Motor neuron (in vitro differentiated cells): Measurements from ENCODE around the gene PCDHA10. TPM values are rescaled to one million over a fixed set of nuclear protein-coding genes. Genes with fewer than 3 reads are reported as not detected.

Experiments
- ATAC-seq, 8 experiments: fragments of 200-7000 bp; cut with Tn5 transposase; replicated peaks in 6 of 8; 2 replicates each; pipeline ENCODE4 v1.8.0; 2021; ENCODE audit warnings: mild to moderate bottlenecking in 8 of 8, moderate library complexity in 8 of 8
- H3K27ac ChIP-seq, 2 donors: fragments of 250-450 bp; sonication (Bioruptor Pico); 2 replicates each; pipeline ENCODE4 v1.9.0; 2021; ENCODE audit warnings: antibody characterized with exemption in 2 of 2, mild to moderate bottlenecking in 2 of 2, moderate library complexity in 1 of 2
- H3K4me1 ChIP-seq, 2 donors: fragments of 250-450 bp; sonication (Bioruptor Pico); replicated peaks in 1 of 2; 2 replicates each; pipeline ENCODE4 v1.6.1; 2021; ENCODE audit warnings: antibody characterized with exemption in 2 of 2, mild to moderate bottlenecking in 2 of 2, moderate library complexity in 1 of 2
- H3K4me3 ChIP-seq, 5 donors: fragments of 250-450 bp; sonication (Bioruptor Pico); 2 replicates each; pipeline ENCODE4 v1.9.0; 2021; ENCODE audit warnings: antibody characterized with exemption in 5 of 5, mild to moderate bottlenecking in 5 of 5, moderate library complexity in 4 of 5
- WGBS, 10 experiments: fragments of 450-650 bp; shearing (Covaris generic); methylation state at CpG; one replicate each; pipeline ENCODE4 v1.0.0; 2022; 5-methylcytosine and 5-hydroxymethylcytosine counted together
- in situ Hi-C, 9 experiments: fragments of 400-800 bp; cut with MboI; loops; one replicate each; pipeline ENCODE4 v1.15.0; 2021; ENCODE audit warnings: low sequenced_read_pairs in 9 of 9, low pct_unique_long_range_greater_than_20kb in 2 of 9; ENCODE audit not compliant: unreplicated experiment in 9 of 9
- total RNA-seq, 8 experiments: library from RNA; unstranded; fragments of 300-600 nt; gene quantifications; 2 replicates each; pipeline versions ENCODE4 v1.2.3 to v1.2.4, GENCODE V29; 2022

PCDHA10 gene
- total RNA-seq, 8 experiments from 2014 or later: 0.10 to 8.1 (median 2.0) TPM

GRCh38 chr5:140881889-140882590 is 26.3 kb downstream of the PCDHA10 start, which contains the start of gene PCDHA13:
PCDHA13 (plus strand) TSS chr5:140882124; CDS start chr5:140882269, 145 bp downstream.
- Histone ChIP-seq H3K4me1 (no peaks in the 10 kb centered on the region), H3K27ac (peak within 1 kb of the TSS in 1 of 2 donors; percentile 62), H3K4me3 (peak within 1 kb of the TSS in 3 of 5 donors; percentile 29 to 59 (median 49))
- WGBS, 10 experiments: 2 to 93% (median 60%) methylated on average over 1 to 18 of the region's 35 CpGs; no CpG with 5 or more reads in 1 of the 10 experiments
- in situ Hi-C loops: loop anchor here in 1 of 9 experiments (25.0 kb wide), 1 partner anchor 155 kb away; no protein-coding TSS in a partner anchor
- peak in 4 of 8 experiments; percentile 25 to 82 (median 54) for ATAC-seq

DNA sequence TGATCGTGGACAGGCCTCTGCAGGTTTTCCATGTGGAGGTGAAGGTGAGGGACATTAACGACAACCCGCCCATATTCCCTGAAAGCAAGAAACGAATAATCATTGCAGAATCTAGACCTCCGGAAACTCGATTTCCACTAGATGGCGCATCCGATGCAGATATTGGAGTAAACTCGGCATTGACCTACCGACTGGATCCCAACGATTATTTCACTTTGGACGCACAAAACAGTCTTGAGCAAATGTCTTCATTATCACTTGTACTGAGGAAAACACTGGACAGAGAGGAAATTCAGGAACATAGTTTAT is 26.8 kb downstream of the PCDHA10 start:
- WGBS, 10 experiments: 3 to 80% (median 38%) methylated on average over 1 to 9 of the region's 12 CpGs; no CpG with 5 or more reads in 3 of the 10 experiments
- in situ Hi-C loops: loop anchor here in 1 of 9 experiments (25.0 kb wide), 1 partner anchor 155 kb away; no protein-coding TSS in a partner anchor
- H3K27ac ChIP-seq: peak overlapping the region in 1 of 2 donors; percentile 62
- peak in 3 of 8 experiments; percentile 59 to 69 (median 66) for ATAC-seq
- peak overlapping the region in 3 of 5 donors; percentile 29 to 59 (median 49) for H3K4me3 ChIP-seq
- H3K4me1 ChIP-seq: no peaks in the 10 kb centered on the region

GRCh38 chr5:140883373-140883772 is 27.7 kb downstream of the PCDHA10 start:
- 42 to 100% (median 76%) methylated on average over 2 to 32 of the region's 41 CpGs; no CpG with 5 or more reads in 3 of the 10 experiments for WGBS, 10 experiments

GRCh38 chr5:140883927-140884697 is 28.4 kb downstream of the PCDHA10 start:
- Histone ChIP-seq H3K27ac (no peak overlapping the region), H3K4me1 (no peaks in the 10 kb centered on the region), H3K4me3 (no peak overlapping the region)
- ATAC-seq: no peak
- in situ Hi-C loops: loop anchor here in 1 of 9 experiments (25.0 kb wide), 1 partner anchor 153 kb away; no protein-coding TSS in a partner anchor
- WGBS, 10 experiments: 13 to 100% (median 93%) methylated on average over 2 to 52 of the region's 79 CpGs; no CpG with 5 or more reads in 2 of the 10 experiments

More at GRCh38 chr5:140883373-140883772, 27.7 kb downstream of the PCDHA10 start:
- no peak overlapping the region for H3K27ac ChIP-seq
- no peak overlapping the region for H3K4me3 ChIP-seq
- ATAC-seq: no peak
- in situ Hi-C loops: loop anchor here in 1 of 9 experiments (25.0 kb wide), 1 partner anchor 154 kb away; no protein-coding TSS in a partner anchor
- no peaks in the 10 kb centered on the region for H3K4me1 ChIP-seq

- WGBS, 10 experiments: 83 to 100% (median 100%) methylated on average over 1 of the region's 1 CpG; no CpG with 5 or more reads in 7 of the 10 experiments
- Histone ChIP-seq H3K27ac (no peak overlapping the region), H3K4me3 (no peak overlapping the region), H3K4me1 (no peaks in the 10 kb centered on the region)
- in situ Hi-C loops: no loop called here
- no peak for ATAC-seq
Measured at GRCh38 chr5:140916325-140916724, 60.6 kb downstream of the PCDHA10 start.

Other genes starting within 250 kb of the PCDHA10 start
- gene CD14, start 222.7 kb upstream of the PCDHA10 start, total RNA-seq: 10 to 100 TPM in 2 of 8 experiments, 1 to 10 TPM in 2, under 1 TPM in 4; 0.11 to 13.4 (median 1.4) TPM
- 10 to 100 TPM in 6 of 8 experiments, 1 to 10 TPM in 2; 7.9 to 25.6 (median 11.9) TPM for gene TMCO6, start 216.4 kb upstream of the PCDHA10 start, total RNA-seq
- 100 to 1,000 TPM in 5 of 8 experiments, 10 to 100 TPM in 3; 93.1 to 149 (median 106) TPM for gene NDUFA2, start 208.3 kb upstream of the PCDHA10 start, total RNA-seq
- gene IK, start 208.1 kb upstream of the PCDHA10 start, total RNA-seq: 100 to 1,000 TPM in 7 of 8 experiments, 10 to 100 TPM in 1; 92.2 to 153 (median 116) TPM
- 10 to 100 TPM in 7 of 8 experiments, 1 to 10 TPM in 1; 9.9 to 29.8 (median 15.1) TPM for gene WDR55, start 191.0 kb upstream of the PCDHA10 start, total RNA-seq
- 1 to 10 TPM in 1 of 8 experiments, under 1 TPM in 3, not detected in 4; 0.43 to 1.0 (median 0.46) TPM for gene DND1, start 182.3 kb upstream of the PCDHA10 start, total RNA-seq
- gene HARS1, start 164.5 kb upstream of the PCDHA10 start, total RNA-seq: 100 to 1,000 TPM in 2 of 8 experiments, 10 to 100 TPM in 6; 53.1 to 102 (median 77.0) TPM
- 10 to 100 TPM; 21.4 to 45.7 (median 32.6) TPM for gene HARS2, start 164.4 kb upstream of the PCDHA10 start, total RNA-seq
- gene ZMAT2, start 155.4 kb upstream of the PCDHA10 start, total RNA-seq: 10 to 100 TPM; 55.0 to 93.8 (median 73.5) TPM
- 1 to 10 TPM in 1 of 8 experiments, under 1 TPM in 7; 0.22 to 1.7 (median 0.68) TPM for gene PCDHA1, start 69.8 kb upstream of the PCDHA10 start, total RNA-seq
- 1 to 10 TPM in 5 of 8 experiments, under 1 TPM in 2, not detected in 1; 0.13 to 6.8 (median 1.5) TPM for gene PCDHA2, start 61.0 kb upstream of the PCDHA10 start, total RNA-seq
- gene PCDHA3, start 54.8 kb upstream of the PCDHA10 start, total RNA-seq: 1 to 10 TPM in 5 of 8 experiments, under 1 TPM in 2, not detected in 1; 0.63 to 5.8 (median 1.6) TPM
- 10 to 100 TPM in 5 of 8 experiments, 1 to 10 TPM in 1, under 1 TPM in 2; 0.05 to 50.8 (median 14.1) TPM for gene PCDHA4, start 48.8 kb upstream of the PCDHA10 start, total RNA-seq
- 1 to 10 TPM in 5 of 8 experiments, under 1 TPM in 2, not detected in 1; 0.24 to 3.1 (median 2.2) TPM for gene PCDHA5, start 34.3 kb upstream of the PCDHA10 start, total RNA-seq
- gene PCDHA6, start 27.9 kb upstream of the PCDHA10 start, total RNA-seq: 10 to 100 TPM in 1 of 8 experiments, 1 to 10 TPM in 4, under 1 TPM in 3; 0.15 to 24.3 (median 2.0) TPM
- gene PCDHA7, start 21.6 kb upstream of the PCDHA10 start, total RNA-seq: 1 to 10 TPM in 5 of 8 experiments, under 1 TPM in 3; 0.05 to 5.3 (median 1.7) TPM
- gene PCDHA8, start 14.7 kb upstream of the PCDHA10 start, total RNA-seq: 1 to 10 TPM in 5 of 8 experiments, under 1 TPM in 1, not detected in 2; 0.31 to 3.2 (median 2.2) TPM
- 1 to 10 TPM in 4 of 8 experiments, under 1 TPM in 4; 0.05 to 6.2 (median 0.93) TPM for gene PCDHA9, start 7.5 kb upstream of the PCDHA10 start, total RNA-seq
- gene PCDHA11, start 13.1 kb downstream of the PCDHA10 start, total RNA-seq: 1 to 10 TPM in 5 of 8 experiments, under 1 TPM in 2, not detected in 1; 0.31 to 6.3 (median 5.2) TPM
- gene PCDHA12, start 19.4 kb downstream of the PCDHA10 start, total RNA-seq: 10 to 100 TPM in 2 of 8 experiments, 1 to 10 TPM in 3, under 1 TPM in 2, not detected in 1; 0.13 to 22.5 (median 7.4) TPM
- 10 to 100 TPM in 2 of 8 experiments, 1 to 10 TPM in 3, under 1 TPM in 2, not detected in 1; 0.21 to 13.2 (median 2.3) TPM for gene PCDHA13, start 26.2 kb downstream of the PCDHA10 start, total RNA-seq
- gene PCDHAC1, start 70.4 kb downstream of the PCDHA10 start, total RNA-seq: 10 to 100 TPM in 5 of 8 experiments, 1 to 10 TPM in 1, under 1 TPM in 2; 0.05 to 25.2 (median 14.1) TPM
- gene PCDHAC2, start 110.6 kb downstream of the PCDHA10 start, total RNA-seq: 10 to 100 TPM in 1 of 8 experiments, 1 to 10 TPM in 5, under 1 TPM in 2; 0.10 to 24.4 (median 4.8) TPM
- gene PCDHB1, start 195.5 kb downstream of the PCDHA10 start, total RNA-seq: under 1 TPM in 7 of 8 experiments, not detected in 1; 0.04 to 0.43 (median 0.11) TPM
- 10 to 100 TPM in 5 of 8 experiments, 1 to 10 TPM in 2, under 1 TPM in 1; 0.36 to 45.7 (median 10.3) TPM for gene PCDHB2, start 238.7 kb downstream of the PCDHA10 start, total RNA-seq
- gene PCDHB3, start 244.6 kb downstream of the PCDHA10 start, total RNA-seq: 1 to 10 TPM in 7 of 8 experiments, not detected in 1; 1.6 to 7.6 (median 2.8) TPM